ENCODE results near the gene KDM5B.

KDM5B gene

GRCh38 chr1:202708456-202709275 is 99.6 kb downstream of the KDM5B start:
- Histone ChIP-seq H4K20me1 (ENCODE audit: insufficient read depth) (no peaks in the 10 kb centered on the region), H3K27ac (no peak overlapping the region), H3K27me3 (ENCODE audit: insufficient read depth, low read depth) (peaks cover 83% of the 10 kb centered on the region), H3K36me3 (ENCODE audit: insufficient read depth) (no peaks in the 10 kb centered on the region), H2AFZ (ENCODE audit: low read depth) (no peak overlapping the region), H3K4me2 (no peak overlapping the region), H3K79me2 (ENCODE audit: insufficient read depth, low read depth) (no peaks in the 10 kb centered on the region), H3K4me1 (ENCODE audit: low read depth, poor library complexity, severe bottlenecking) (no peaks in the 10 kb centered on the region), H3K9ac (no peak overlapping the region), H3K4me3 (IDR thresholded peaks at IDR 0.05; ENCODE audit: insufficient read depth, low read depth, low read length) (no peak overlapping the region)
- TF ChIP-seq CTCF (conservative IDR thresholded peaks at IDR 0.05; ENCODE audit: low read depth, low read length), result no peak

GRCh38 chr1:202706851-202707250 is 101.4 kb downstream of the KDM5B start:
- H3K27me3 ChIP-seq (ENCODE audit: insufficient read depth, low read depth), result peaks cover 83% of the 10 kb centered on the region
- no peaks in the 10 kb centered on the region for H3K4me1 ChIP-seq (ENCODE audit: low read depth, poor library complexity, severe bottlenecking)
- H3K4me3 ChIP-seq (IDR thresholded peaks at IDR 0.05; ENCODE audit: insufficient read depth, low read depth, low read length), result no peak overlapping the region
- TF ChIP-seq CTCF (conservative IDR thresholded peaks at IDR 0.05; ENCODE audit: low read depth, low read length), result no peak
- no peak overlapping the region for H3K9ac ChIP-seq
- H3K79me2 ChIP-seq (ENCODE audit: insufficient read depth, low read depth), result no peaks in the 10 kb centered on the region
- H3K4me2 ChIP-seq, result no peak overlapping the region
- H3K36me3 ChIP-seq (ENCODE audit: insufficient read depth), result no peaks in the 10 kb centered on the region
- no peak overlapping the region for H2AFZ ChIP-seq (ENCODE audit: low read depth)
- no peaks in the 10 kb centered on the region for H4K20me1 ChIP-seq (ENCODE audit: insufficient read depth)
- no peak overlapping the region for H3K27ac ChIP-seq

- Histone ChIP-seq H3K4me1 (ENCODE audit: low read depth, poor library complexity, severe bottlenecking) (no peaks in the 10 kb centered on the region), H3K27me3 (ENCODE audit: insufficient read depth, low read depth) (peaks cover 74% of the 10 kb centered on the region), H4K20me1 (ENCODE audit: insufficient read depth) (no peaks in the 10 kb centered on the region), H3K4me2 (no peak overlapping the region), H2AFZ (ENCODE audit: low read depth) (no peak overlapping the region), H3K27ac (no peak overlapping the region), H3K79me2 (ENCODE audit: insufficient read depth, low read depth) (no peaks in the 10 kb centered on the region), H3K36me3 (ENCODE audit: insufficient read depth) (no peaks in the 10 kb centered on the region), H3K4me3 (IDR thresholded peaks at IDR 0.05; ENCODE audit: insufficient read depth, low read depth, low read length) (no peak overlapping the region), H3K9ac (no peak overlapping the region)
- TF ChIP-seq CTCF (conservative IDR thresholded peaks at IDR 0.05; ENCODE audit: low read depth, low read length), result no peak
Observed at GRCh38 chr1:202704601-202705000, 103.6 kb downstream of the KDM5B start.

- no peak overlapping the region for H3K9ac ChIP-seq
- TF ChIP-seq CTCF (conservative IDR thresholded peaks at IDR 0.05; ENCODE audit: low read depth, low read length), result no peak
- no peaks in the 10 kb centered on the region for H3K79me2 ChIP-seq (ENCODE audit: insufficient read depth, low read depth)
- no peak overlapping the region for H3K27ac ChIP-seq
- no peaks in the 10 kb centered on the region for H3K4me1 ChIP-seq (ENCODE audit: low read depth, poor library complexity, severe bottlenecking)
- H2AFZ ChIP-seq (ENCODE audit: low read depth), result no peak overlapping the region
- H3K4me3 ChIP-seq (IDR thresholded peaks at IDR 0.05; ENCODE audit: insufficient read depth, low read depth, low read length), result no peak overlapping the region
- peaks cover 62% of the 10 kb centered on the region for H3K27me3 ChIP-seq (ENCODE audit: insufficient read depth, low read depth)
- no peak overlapping the region for H3K4me2 ChIP-seq
- H3K36me3 ChIP-seq (ENCODE audit: insufficient read depth), result no peaks in the 10 kb centered on the region
- H4K20me1 ChIP-seq (ENCODE audit: insufficient read depth), result no peaks in the 10 kb centered on the region
Observed at GRCh38 chr1:202703191-202703590, 105.0 kb downstream of the KDM5B start.

Data from KMS-11 (cell line).